ENCODE data around the gene PRRX2.

GRCh38 chr9:129630967-129631673 is 34.3 kb upstream of the PRRX2 start:
- TF ChIP-seq CTCF (IDR thresholded peaks at IDR 0.05; ENCODE audit: poor library complexity): no peak
- TF ChIP-seq EZH2phosphoT487 (IDR thresholded peaks at IDR 0.05; ENCODE audit: low read depth, severe bottlenecking, unreplicated experiment): no peak
- no peak for TF ChIP-seq EZH2 (IDR thresholded peaks at IDR 0.05; ENCODE audit: borderline replicate concordance)
